IMR-90 (cell line): ENCODE data around the gene EDDM13. TPM values are rescaled to one million over a fixed set of nuclear protein-coding genes. Genes with fewer than 3 reads are reported as not detected.

Experiments used
- ATAC-seq: fragments of 200-7000 bp; cut with Tn5 transposase; 2 replicates; pipeline ENCODE4 v1.9.1; 2020; ENCODE audit warnings: low read depth, mild to moderate bottlenecking, moderate library complexity
- BruUV-seq: library from RNA; stranded (reverse); fragments of 400-500 nt; replicated peaks from 2 replicates; lab custom pipeline; 2021; lab: Mats Ljungman, UMichigan
- CTCF ChIA-PET: fragments of 300-600 bp; formaldehyde crosslinking; extraction: SDS; loops from one replicate; lab custom pipeline; 2021; ENCODE audit warnings: antibody characterized with exemption; lab: Yijun Ruan, JAX
- POLR2A ChIA-PET: fragments of 300-600 bp; sonication (Branson Sonifier 250); formaldehyde crosslinking; loops from one replicate; lab custom pipeline; 2022; ENCODE audit warnings: antibody characterized with exemption; ENCODE audit not compliant: unreplicated experiment; lab: Charles Lee
- DNase-seq: peaks from one replicate; pipeline ENCODE4 v3.0.0; 2013
- H2AFZ ChIP-seq: replicated peaks from 2 replicates; pipeline ENCODE3; 2013; ENCODE audit warnings: low read length, mild to moderate bottlenecking; ENCODE audit not compliant: poor library complexity
- H2AK5ac ChIP-seq: 2 replicates; pipeline ENCODE4 v1.6.1; 2013; ENCODE audit warnings: low read depth, low read length, inconsistent platforms
- H2AK9ac ChIP-seq: replicated peaks from 2 replicates; pipeline ENCODE3; 2013; ENCODE audit warnings: mild to moderate bottlenecking, low read depth, low read length, moderate library complexity; ENCODE audit not compliant: poor library complexity
- H2BK120ac ChIP-seq: 2 replicates; pipeline ENCODE4 v1.6.1; 2013; ENCODE audit warnings: low read depth, low read length, inconsistent platforms
- H2BK15ac ChIP-seq: 3 replicates; pipeline ENCODE4 v1.6.1; 2013; ENCODE audit warnings: low read depth, low read length, inconsistent platforms
- H2BK20ac ChIP-seq: 2 replicates; pipeline ENCODE4 v1.6.1; 2013; ENCODE audit warnings: low read depth, mild to moderate bottlenecking, inconsistent platforms, low read length, moderate library complexity
- H2BK5ac ChIP-seq: 2 replicates; pipeline ENCODE4 v1.6.1; 2013; ENCODE audit warnings: mild to moderate bottlenecking, low read depth, low read length, inconsistent platforms; ENCODE audit not compliant: poor library complexity, severe bottlenecking
- H3K14ac ChIP-seq: replicated peaks from 2 replicates; pipeline ENCODE4 v1.6.1; 2013; ENCODE audit warnings: low read depth, low read length, inconsistent platforms
- H3K18ac ChIP-seq: 2 replicates; pipeline ENCODE4 v1.6.1; 2013; ENCODE audit warnings: low read depth, low read length, control low read depth
- H3K23ac ChIP-seq: 2 replicates; pipeline ENCODE4 v1.6.1; 2013; ENCODE audit warnings: low read depth, low read length, inconsistent platforms
- H3K27ac ChIP-seq: 2 replicates; pipeline ENCODE4 v1.5.1; 2013; ENCODE audit warnings: mild to moderate bottlenecking, control low read depth, low read length; ENCODE audit not compliant: insufficient read depth
- H3K27me3 ChIP-seq: 2 replicates; pipeline ENCODE4 v1.6.1; 2013; ENCODE audit warnings: low read length; ENCODE audit not compliant: control insufficient read depth, insufficient read depth
- H3K36me3 ChIP-seq: 2 replicates; pipeline ENCODE4 v1.6.1; 2013; ENCODE audit warnings: low read length, mixed read lengths; ENCODE audit not compliant: control insufficient read depth, insufficient read depth
- H3K4ac ChIP-seq: 2 replicates; pipeline ENCODE4 v1.6.1; 2013; ENCODE audit warnings: low read depth, low read length, inconsistent platforms
- H3K4me1 ChIP-seq: 2 replicates; pipeline ENCODE4 v1.6.1; 2013; ENCODE audit warnings: low read length, mixed read lengths; ENCODE audit not compliant: control insufficient read depth, insufficient read depth
- H3K4me2 ChIP-seq: 2 replicates; pipeline ENCODE4 v1.6.1; 2013; ENCODE audit warnings: low read depth, mild to moderate bottlenecking, control low read depth, low read length, moderate library complexity
- H3K4me3 ChIP-seq: 2 replicates; pipeline ENCODE4 v1.5.1; 2013; ENCODE audit warnings: low read depth, mild to moderate bottlenecking, control low read depth, low read length, moderate library complexity; ENCODE audit not compliant: insufficient read depth
- H3K56ac ChIP-seq: 2 replicates; pipeline ENCODE4 v1.6.1; 2013; ENCODE audit warnings: low read length, inconsistent platforms; ENCODE audit not compliant: insufficient read depth; ENCODE audit errors: extremely low read depth
- H3K79me1 ChIP-seq, 2 experiments: 2 replicates each; pipeline ENCODE4 v1.6.1; 2013; ENCODE audit warnings: low read length in 2 of 2, inconsistent platforms in 1 of 2, low read depth in 1 of 2
- H3K9ac ChIP-seq: 2 replicates; pipeline ENCODE4 v1.6.1; 2013; ENCODE audit warnings: low read depth, low read length, control low read depth
- H3K9me1 ChIP-seq: 2 replicates; pipeline ENCODE4 v1.6.1; 2013; ENCODE audit warnings: low read length, inconsistent platforms; ENCODE audit not compliant: insufficient read depth
- H3K9me3 ChIP-seq: 2 replicates; pipeline ENCODE4 v1.6.1; 2013; ENCODE audit warnings: low read length; ENCODE audit not compliant: control insufficient read depth, insufficient read depth
- H4K20me1 ChIP-seq: 2 replicates; pipeline ENCODE4 v1.6.1; 2013; ENCODE audit warnings: low read length, inconsistent platforms; ENCODE audit not compliant: insufficient read depth
- H4K5ac ChIP-seq: 2 replicates; pipeline ENCODE4 v1.6.1; 2013; ENCODE audit warnings: mild to moderate bottlenecking, low read depth, low read length, control low read depth
- H4K8ac ChIP-seq, 2 experiments: 2 replicates each; pipeline ENCODE4 v1.6.1; 2013; ENCODE audit warnings: low read depth in 2 of 2, low read length in 2 of 2, control low read depth in 1 of 2, inconsistent platforms in 1 of 2
- H4K91ac ChIP-seq: 2 replicates; pipeline ENCODE4 v1.6.1; 2013; ENCODE audit warnings: low read depth, low read length, inconsistent platforms; ENCODE audit not compliant: insufficient read depth
- BHLHE40 ChIP-seq: fragments of 150-350 bp; IDR thresholded peaks from 2 replicates; pipeline ENCODE4 v1.6.1; 2016; ENCODE audit warnings: mild to moderate bottlenecking, low read depth, low read length
- CEBPB ChIP-seq: IDR thresholded peaks from 2 replicates; pipeline ENCODE4 v1.6.1; 2012; ENCODE audit warnings: low read depth, low read length, improper control_type of control experiment
- CTCF ChIP-seq: conservative IDR thresholded peaks from 2 replicates; pipeline ENCODE4 v1.5.1; 2012; ENCODE audit warnings: mild to moderate bottlenecking, low read depth, low read length, improper control_type of control experiment
- ELK1 ChIP-seq: fragments of 150-350 bp; IDR thresholded peaks from 2 replicates; pipeline ENCODE4 v1.6.1; 2016; ENCODE audit warnings: low read depth, mild to moderate bottlenecking, low read length, moderate library complexity, borderline replicate concordance
- NFE2L2 ChIP-seq: fragments of 150-350 bp; IDR thresholded peaks from 2 replicates; pipeline ENCODE4 v1.6.1; 2016; ENCODE audit warnings: low read depth, mild to moderate bottlenecking, low read length
- RAD21 ChIP-seq: IDR thresholded peaks from 2 replicates; pipeline ENCODE4 v1.6.1; 2012; ENCODE audit warnings: low read length, improper control_type of control experiment
- RCOR1 ChIP-seq: IDR thresholded peaks from 2 replicates; pipeline ENCODE4 v1.6.1; 2012; ENCODE audit warnings: mild to moderate bottlenecking, low read length, improper control_type of control experiment; ENCODE audit not compliant: insufficient replicate concordance
- RFX5 ChIP-seq: IDR thresholded peaks from 2 replicates; pipeline ENCODE4 v1.8.0; 2012; ENCODE audit warnings: low read depth, mild to moderate bottlenecking, low read length, moderate library complexity
- SMC3 ChIP-seq: fragments of 150-350 bp; IDR thresholded peaks from 2 replicates; pipeline ENCODE4 v1.6.1; 2016; ENCODE audit warnings: low read depth, mild to moderate bottlenecking, antibody characterized with exemption, low read length, moderate library complexity
- WGBS, 2 experiments: methylation state at CpG; one replicate each; pipeline versions ENCODE4 v1.1.5 to v1.1.7; 2013; ENCODE audit warnings: missing lambda C conversion rate in 2 of 2; ENCODE audit not compliant: insufficient read length in 1 of 2; ENCODE audit errors: extremely low coverage in 2 of 2; 5-methylcytosine and 5-hydroxymethylcytosine counted together
- dilution Hi-C: fragments of 300-500 bp; cut with HindIII; formaldehyde crosslinking; loops from one replicate; pipeline ENCODE4 v1.14.3; 2018; ENCODE audit warnings: low sequenced_read_pairs; ENCODE audit not compliant: unreplicated experiment
- in situ Hi-C: fragments of 300-500 bp; cut with MboI; formaldehyde crosslinking; loops from 3 replicates; pipeline ENCODE4 v1.14.3; 2019; ENCODE audit warnings: low sequenced_read_pairs, inconsistent platforms, mixed read lengths
- intact Hi-C: fragments of 100-400 bp; cut with micrococcal nuclease; formaldehyde crosslinking; loops from 2 replicates; pipeline ENCODE4 v1.10.0; 2022
- polyA plus RNA-seq, 3 experiments: library from polyadenylated mRNA; depleted of rRNA; stranded (reverse); fragments of >200 nt; gene quantifications; 2 replicates each; pipeline ENCODE4 v1.2.3, GENCODE V29; 2012; ENCODE audit warnings: low replicate concordance in 1 of 3
- total RNA-seq: library from RNA; depleted of rRNA; stranded (reverse); fragments of >200 nt; gene quantifications from 2 replicates; pipeline ENCODE4 v1.2.3, GENCODE V29; 2012

EDDM13 gene
- total and polyA plus RNA-seq, 2 of the 4 experiments (the other 2 are of a cell fraction): not detected

DNA sequence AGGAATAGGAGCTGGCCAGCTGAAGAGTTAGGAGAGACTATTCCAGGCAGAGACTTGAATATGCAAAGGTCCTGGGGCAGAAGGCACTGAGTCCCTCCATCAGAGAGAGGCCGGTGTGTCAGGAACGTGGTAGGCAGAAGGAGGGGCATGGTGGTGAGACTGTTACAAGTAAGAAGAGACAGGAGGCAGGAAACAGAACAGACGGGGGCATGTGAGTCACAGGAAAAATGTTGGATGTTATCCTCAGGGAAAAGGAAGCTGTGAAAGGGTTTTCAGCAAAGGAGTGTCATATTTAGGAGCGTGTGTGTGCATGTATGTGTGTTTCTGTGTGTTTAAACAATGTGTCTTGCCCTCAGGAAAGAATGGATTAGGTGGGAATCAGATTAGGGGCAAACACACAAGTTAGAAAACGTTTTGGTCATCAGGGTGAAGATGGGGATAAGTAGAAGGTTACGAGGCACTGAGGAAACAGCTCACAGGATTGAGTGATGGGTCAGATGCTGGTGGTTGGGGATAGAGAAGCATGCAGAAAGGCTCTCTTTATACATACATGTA is 1.1 kb downstream of the EDDM13 start:
- Histone ChIP-seq H3K23ac (no peak overlapping the region), H3K9ac (no peak overlapping the region), H2BK15ac (no peak overlapping the region), H3K79me1 (no peaks in the 10 kb centered on the region), H3K9me3 (no peaks in the 10 kb centered on the region), H4K91ac (no peak overlapping the region), H3K14ac (no peak overlapping the region), H3K56ac (no peak overlapping the region), H3K4me1 (no peaks in the 10 kb centered on the region), H4K20me1 (no peaks in the 10 kb centered on the region), H3K18ac (no peak overlapping the region), H2BK20ac (no peak overlapping the region), H3K27me3 (no peaks in the 10 kb centered on the region), H2AK9ac (no peak overlapping the region), H3K4me2 (no peak overlapping the region), H3K4ac (no peak overlapping the region), H3K27ac (no peak overlapping the region), H3K9me1 (no peaks in the 10 kb centered on the region), H4K5ac (no peak overlapping the region), H2AK5ac (no peak overlapping the region), H2AFZ (no peak overlapping the region), H2BK5ac (no peak overlapping the region), H3K36me3 (no peaks in the 10 kb centered on the region), H4K8ac (no peak overlapping the region), H3K4me3 (no peak overlapping the region), H2BK120ac (no peak overlapping the region)
- no peak for TF ChIP-seq SMC3
- no peak for TF ChIP-seq CTCF
- no peak for TF ChIP-seq ELK1
- no peak for TF ChIP-seq BHLHE40
- TF ChIP-seq RCOR1: no peak
- TF ChIP-seq NFE2L2: no peak
- TF ChIP-seq CEBPB: no peak
- no peak for TF ChIP-seq RAD21
- TF ChIP-seq RFX5: no peak
- intact Hi-C loops: no loop called here
- WGBS, 2 experiments: 0% methylated on average over 2 of the region's 6 CpGs; no CpG with 5 or more reads in 1 of the 2 experiments
- in situ Hi-C loops: no loop called here
- ATAC-seq (peak; percentile 27), DNase-seq (peak; percentile 45)
- POLR2A ChIA-PET: interaction anchor here (0.6 kb wide), 1 partner anchor 18 kb away, joined by 4 read pairs; no protein-coding TSS in a partner anchor
- CTCF ChIA-PET: interaction anchor here (0.8 to 1.7 kb wide), 2 partner anchors 21 to 60 kb away, joined by 3 to 5 read pairs; no protein-coding TSS in a partner anchor
- dilution Hi-C loops: no loop called here
- no TSS peak for BruUV-seq
